ENCODE measurements around the gene SLC25A52.
"Not testable (repeated sequence)": the region's sequence is repeated elsewhere in the genome, so short reads cannot be mapped to it uniquely, and the experiment has no call there.

The SLC25A52 gene, protein sequence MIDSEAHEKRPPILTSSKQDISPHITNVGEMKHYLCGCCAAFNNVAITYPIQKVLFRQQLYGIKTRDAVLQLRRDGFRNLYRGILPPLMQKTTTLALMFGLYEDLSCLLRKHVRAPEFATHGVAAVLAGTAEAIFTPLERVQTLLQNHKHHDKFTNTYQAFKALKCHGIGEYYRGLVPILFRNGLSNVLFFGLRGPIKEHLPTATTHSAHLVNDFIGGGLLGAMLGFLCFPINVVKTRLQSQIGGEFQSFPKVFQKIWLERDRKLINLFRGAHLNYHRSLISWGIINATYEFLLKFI

DNA sequence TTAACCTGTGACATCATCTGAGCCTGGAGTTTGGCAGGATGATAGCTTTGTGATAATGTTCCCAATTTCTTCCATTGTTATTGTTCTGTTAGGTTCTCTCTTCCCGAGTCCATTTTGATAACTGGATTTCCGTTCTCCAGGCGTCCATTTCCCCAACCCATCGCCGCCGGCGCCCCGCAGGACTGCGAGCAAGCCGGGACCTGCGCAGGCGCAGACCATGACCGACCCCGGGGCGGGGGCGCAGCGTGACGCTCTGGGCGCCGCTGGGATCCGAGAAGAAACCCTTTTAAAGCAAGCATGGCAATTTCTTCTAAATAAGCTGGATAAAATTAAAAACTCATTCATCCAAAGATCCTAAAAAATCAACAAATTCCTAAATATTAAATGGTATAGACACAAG lies at the start of gene SLC25A52:
TSS of gene SLC25A52 (minus strand) at position 186 of the 400 bp plus-strand sequence. CDS start 219 bp downstream, outside the sequence.
- no peak within 1 kb of the TSS for H3K9ac ChIP-seq
- no peak for TF ChIP-seq Cebpa-rat (IDR thresholded peaks at IDR 0.05)

DNA sequence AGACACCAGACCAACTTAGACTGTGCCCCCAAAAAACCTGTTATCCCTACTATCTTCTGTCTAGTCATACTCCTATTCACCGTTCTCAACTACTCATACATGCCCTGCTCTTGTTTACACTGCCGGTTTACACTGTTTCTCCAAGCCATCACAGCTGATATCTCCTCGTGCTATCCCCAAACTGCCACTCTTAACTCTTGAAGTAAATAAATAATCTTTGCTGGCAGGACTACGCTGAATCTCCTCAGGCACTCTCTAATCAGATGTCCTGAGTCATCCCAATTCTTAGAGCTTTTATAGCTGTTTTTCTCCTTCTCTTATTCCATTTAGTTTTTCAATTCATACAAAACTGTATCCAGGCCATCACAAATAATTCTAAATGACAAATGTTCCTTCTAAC lies 48.4 kb upstream of the SLC25A52 start:
- H3K27me3 ChIP-seq, H3K36me3 ChIP-seq, H3K9ac ChIP-seq, H3K27ac ChIP-seq, H3K4me2 ChIP-seq, H3K9me3 ChIP-seq, H3K4me3 ChIP-seq, H3K4me1 ChIP-seq, H4K20me1 ChIP-seq: not testable (repeated sequence)

More for the DNA sequence above, at the start of gene SLC25A52:
- H3K4me1 ChIP-seq = no peaks in the 10 kb centered on the region
- no peaks in the 10 kb centered on the region for H3K36me3 ChIP-seq
- no peaks in the 10 kb centered on the region for H4K20me1 ChIP-seq
- no peak within 1 kb of the TSS for H3K4me3 ChIP-seq
- no peak within 1 kb of the TSS for H3K4me2 ChIP-seq
- H3K27me3 ChIP-seq = no peaks in the 10 kb centered on the region
- H3K9me3 ChIP-seq = no peaks in the 10 kb centered on the region
- H3K27ac ChIP-seq = no peak within 1 kb of the TSS

DNA sequence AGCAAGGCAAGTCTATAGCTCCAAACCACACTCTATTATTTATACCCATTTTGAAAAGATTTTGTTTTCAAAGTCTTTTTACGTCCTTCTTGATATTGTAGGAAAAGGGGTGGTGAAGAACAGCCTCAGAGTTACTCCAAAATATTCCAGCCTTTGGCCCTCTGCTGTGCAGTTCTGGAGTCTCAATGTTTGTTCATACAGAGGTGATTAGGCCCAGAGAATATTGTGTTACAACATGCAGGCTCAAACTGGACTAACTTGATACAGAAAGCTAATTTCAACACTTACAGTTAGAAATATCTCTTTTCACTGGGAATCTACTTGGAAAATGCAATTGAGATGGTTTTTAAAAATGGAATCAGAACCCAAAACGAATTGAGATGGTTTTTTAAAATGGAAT lies 40.4 kb upstream of the SLC25A52 start:
- no peaks in the 10 kb centered on the region for H3K9me3 ChIP-seq
- no peak overlapping the region for H3K9ac ChIP-seq
- no peak overlapping the region for H3K4me2 ChIP-seq
- H4K20me1 ChIP-seq = no peaks in the 10 kb centered on the region
- no peaks in the 10 kb centered on the region for H3K36me3 ChIP-seq
- TF ChIP-seq Cebpa-rat (IDR thresholded peaks at IDR 0.05) = no peak
- H3K4me1 ChIP-seq = no peaks in the 10 kb centered on the region
- H3K27me3 ChIP-seq = no peaks in the 10 kb centered on the region
- H3K4me3 ChIP-seq = no peak overlapping the region
- H3K27ac ChIP-seq = no peak overlapping the region

DNA sequence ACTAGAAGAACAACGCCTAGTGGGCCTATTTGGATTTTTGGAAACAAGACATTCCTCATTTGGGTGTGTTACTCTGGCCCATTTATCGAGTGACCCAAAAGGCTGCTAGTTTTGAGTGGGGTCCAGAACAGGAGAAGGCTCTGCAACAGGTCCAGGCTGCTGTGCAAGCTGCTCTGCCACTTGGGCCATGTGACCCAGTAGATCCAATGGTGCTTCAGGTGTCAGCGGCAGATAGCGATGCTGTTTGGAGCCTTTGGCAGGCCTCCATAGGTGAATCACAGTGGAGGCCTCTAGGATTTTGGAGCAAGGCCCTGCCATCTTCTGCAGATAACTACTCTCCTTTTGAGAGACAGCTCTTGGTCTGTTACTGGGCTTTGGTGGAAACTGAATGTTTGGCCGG lies 38.6 kb upstream of the SLC25A52 start:
- not testable (repeated sequence) for H3K4me1 ChIP-seq, H4K20me1 ChIP-seq, H3K9me3 ChIP-seq, H3K4me2 ChIP-seq, H3K4me3 ChIP-seq, H3K27me3 ChIP-seq, H3K36me3 ChIP-seq, H3K27ac ChIP-seq, H3K9ac ChIP-seq

DNA sequence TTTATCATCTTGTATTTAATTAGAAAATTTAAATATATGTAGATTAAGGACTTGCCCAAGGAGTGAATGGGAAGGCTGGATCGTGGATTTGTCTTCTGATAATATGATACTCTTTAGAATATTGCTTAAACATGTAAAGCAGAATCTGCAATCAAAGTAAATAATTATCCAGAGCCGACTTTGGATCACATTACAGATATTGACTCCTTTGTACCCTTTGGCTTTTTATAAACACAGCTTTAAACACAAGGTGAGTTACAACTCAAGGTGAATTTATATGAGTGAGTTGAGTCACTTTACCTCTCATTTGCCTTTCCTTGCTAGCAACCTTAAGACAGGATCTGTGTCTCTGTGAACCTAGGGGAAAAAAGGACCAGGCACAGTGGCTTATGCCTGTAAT lies 37.7 kb upstream of the SLC25A52 start:
- TF ChIP-seq Cebpa-rat (IDR thresholded peaks at IDR 0.05) = no peak
- no peak overlapping the region for H3K4me2 ChIP-seq
- no peaks in the 10 kb centered on the region for H3K36me3 ChIP-seq
- no peak overlapping the region for H3K4me3 ChIP-seq
- H3K9me3 ChIP-seq = no peaks in the 10 kb centered on the region
- no peaks in the 10 kb centered on the region for H3K27me3 ChIP-seq
- H3K27ac ChIP-seq = no peak overlapping the region
- H3K4me1 ChIP-seq = no peaks in the 10 kb centered on the region
- H4K20me1 ChIP-seq = no peaks in the 10 kb centered on the region
- H3K9ac ChIP-seq = no peak overlapping the region

DNA sequence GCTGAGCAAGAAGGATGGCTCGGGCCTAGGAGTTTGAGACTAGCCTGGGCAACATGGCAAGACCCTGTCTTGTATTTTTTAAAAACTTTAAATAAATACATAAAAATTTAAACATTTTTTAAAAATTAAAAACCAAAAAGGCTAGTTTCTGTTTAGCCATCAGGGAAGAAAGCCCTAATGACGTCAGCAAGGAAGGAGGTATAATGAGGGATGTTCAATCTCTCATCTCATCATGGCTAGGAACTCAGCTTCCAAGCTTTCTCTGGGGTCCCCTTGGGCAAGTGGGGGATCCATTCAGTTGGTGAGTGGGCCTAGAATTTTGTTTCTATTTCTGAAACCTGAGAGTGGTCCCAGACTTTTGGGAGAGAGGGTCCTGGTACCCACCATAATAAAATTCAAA lies 35.1 kb upstream of the SLC25A52 start:
- Histone ChIP-seq H3K27ac (no peak overlapping the region), H3K4me1 (peaks cover 13% of the 10 kb centered on the region), H3K27me3 (no peaks in the 10 kb centered on the region), H3K36me3 (no peaks in the 10 kb centered on the region), H3K4me2 (no peak overlapping the region), H3K9me3 (no peaks in the 10 kb centered on the region), H4K20me1 (no peaks in the 10 kb centered on the region), H3K4me3 (no peak overlapping the region), H3K9ac (no peak overlapping the region)
- TF ChIP-seq Cebpa-rat (IDR thresholded peaks at IDR 0.05) = no peak

DNA sequence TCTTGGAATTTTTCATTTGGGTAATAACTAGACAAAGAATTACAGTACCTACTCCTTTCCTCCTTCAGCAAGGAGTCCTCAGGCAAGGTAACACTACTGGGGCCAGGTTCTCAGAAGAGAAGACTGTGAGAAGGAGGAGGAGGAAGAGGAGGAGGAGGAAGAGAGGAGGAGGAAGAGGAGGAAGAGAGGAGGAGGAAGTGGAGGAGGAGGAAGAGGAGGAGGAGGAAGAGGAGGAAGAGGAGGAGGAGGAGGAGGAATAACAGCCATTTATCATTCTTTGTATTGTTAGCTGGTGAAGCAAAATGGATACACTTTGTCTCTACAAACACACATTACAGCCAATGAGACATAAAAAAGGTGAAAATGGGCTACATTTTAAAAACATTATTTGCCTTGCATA lies 32.9 kb upstream of the SLC25A52 start:
- Histone ChIP-seq H3K9ac (no peak overlapping the region), H3K27ac (no peak overlapping the region), H3K9me3 (no peaks in the 10 kb centered on the region), H3K4me2 (no peak overlapping the region), H4K20me1 (no peaks in the 10 kb centered on the region), H3K36me3 (no peaks in the 10 kb centered on the region), H3K4me1 (peaks cover 13% of the 10 kb centered on the region), H3K4me3 (no peak overlapping the region), H3K27me3 (no peaks in the 10 kb centered on the region)
- TF ChIP-seq Cebpa-rat (IDR thresholded peaks at IDR 0.05) = no peak

DNA sequence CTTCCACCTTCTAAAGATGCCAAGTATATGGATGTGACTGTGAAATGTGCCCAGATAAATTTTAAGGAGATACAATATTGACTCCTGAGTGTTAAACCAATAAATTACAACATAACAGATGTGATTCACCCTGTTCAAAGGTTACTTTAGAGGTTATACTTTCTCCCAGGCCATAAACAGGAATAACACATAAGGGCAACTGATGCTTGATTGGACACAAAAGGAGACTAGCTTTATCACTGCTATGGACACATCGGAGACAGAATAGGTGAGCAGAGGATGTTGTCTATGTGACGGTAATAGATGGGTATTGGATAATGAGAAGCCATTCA lies 31.9 kb upstream of the SLC25A52 start:
- no peak for TF ChIP-seq Cebpa-rat (IDR thresholded peaks at IDR 0.05)
- Histone ChIP-seq H3K27ac (no peak overlapping the region), H3K4me3 (no peak overlapping the region), H3K9me3 (no peaks in the 10 kb centered on the region), H3K27me3 (no peaks in the 10 kb centered on the region), H3K4me2 (no peak overlapping the region), H3K36me3 (no peaks in the 10 kb centered on the region), H3K4me1 (peaks cover 13% of the 10 kb centered on the region), H4K20me1 (no peaks in the 10 kb centered on the region), H3K9ac (no peak overlapping the region)

DNA sequence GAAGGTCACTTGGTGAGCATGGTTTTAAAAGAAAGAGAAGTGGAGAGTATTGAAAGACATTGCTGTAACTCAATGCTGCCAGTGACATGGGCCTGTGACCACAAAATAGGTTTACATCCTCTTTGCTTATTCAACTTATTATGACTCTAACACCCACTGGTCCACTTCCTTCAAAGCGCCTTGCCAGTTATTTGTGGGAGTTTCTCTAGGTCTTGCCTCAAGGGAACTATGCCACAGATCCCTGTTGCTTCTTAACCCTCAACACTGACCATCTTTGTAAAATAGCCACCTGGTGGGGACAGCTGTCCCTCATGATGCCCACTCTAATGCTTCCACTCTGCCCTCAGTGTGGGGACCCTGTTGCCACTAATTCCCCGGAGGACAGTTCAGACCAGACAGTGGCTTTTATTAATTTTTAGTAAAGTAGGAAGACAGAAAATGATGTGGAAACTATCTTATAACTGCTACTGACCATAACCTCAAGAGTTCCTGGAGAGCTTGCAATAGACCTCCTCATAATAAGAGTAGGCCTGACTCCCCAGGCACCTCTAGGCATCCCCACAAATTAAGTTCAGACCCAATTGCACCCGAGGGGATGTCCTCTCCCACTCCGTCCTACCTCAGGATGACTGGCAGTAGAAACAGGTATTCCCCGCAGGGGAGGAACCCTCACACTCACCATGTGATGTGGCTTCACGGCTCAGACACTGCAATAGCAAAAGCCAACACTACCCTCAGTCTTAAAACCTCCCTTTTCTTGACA lies 31.3 kb upstream of the SLC25A52 start:
- Histone ChIP-seq H3K27me3 (no peaks in the 10 kb centered on the region), H3K36me3 (no peaks in the 10 kb centered on the region), H3K27ac (no peak overlapping the region), H3K4me2 (peak overlapping the region; percentile 5; the same call in 1 of the 2 replicates), H3K9ac (no peak overlapping the region), H3K4me1 (peaks cover 13% of the 10 kb centered on the region), H3K9me3 (no peaks in the 10 kb centered on the region), H3K4me3 (no peak overlapping the region), H4K20me1 (no peaks in the 10 kb centered on the region)
- TF ChIP-seq Cebpa-rat (IDR thresholded peaks at IDR 0.05) = no peak

DNA sequence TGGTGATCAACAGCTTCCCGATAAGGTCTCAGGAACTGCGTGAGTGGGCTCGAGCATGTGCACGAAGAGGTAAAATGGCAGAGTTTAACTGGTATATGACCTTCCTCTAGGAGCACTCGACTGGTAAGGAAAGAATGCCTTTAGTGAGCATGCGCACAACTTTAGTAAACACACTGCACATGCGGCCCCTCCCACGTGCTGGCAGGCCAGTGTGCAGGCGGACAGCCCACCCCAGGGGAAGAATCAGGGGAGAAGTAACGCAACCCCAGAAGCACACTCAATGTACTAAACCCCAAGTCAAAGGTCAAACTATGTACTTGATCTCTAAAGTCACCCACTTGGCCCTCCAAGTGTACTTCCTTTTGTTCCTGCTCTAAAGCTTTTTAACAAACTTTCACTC lies 28.7 kb upstream of the SLC25A52 start:
- no peaks in the 10 kb centered on the region for H3K27me3 ChIP-seq
- no peak overlapping the region for H3K4me3 ChIP-seq
- H3K4me1 ChIP-seq = peaks cover 13% of the 10 kb centered on the region
- H3K36me3 ChIP-seq = no peaks in the 10 kb centered on the region
- H3K4me2 ChIP-seq = no peak overlapping the region
- no peak overlapping the region for H3K27ac ChIP-seq
- no peak for TF ChIP-seq Cebpa-rat (IDR thresholded peaks at IDR 0.05)
- no peak overlapping the region for H3K9ac ChIP-seq
- H4K20me1 ChIP-seq = no peaks in the 10 kb centered on the region
- no peaks in the 10 kb centered on the region for H3K9me3 ChIP-seq

Data from BLaER1 (cell line).